A549 (cell line): ENCODE measurements around the gene BCORL1. TPM values are rescaled to one million over a fixed set of nuclear protein-coding genes. Genes with fewer than 3 reads are reported as not detected.

Experiments
- ATAC-seq, 2 experiments: fragments of 200-7000 bp in 1 of 2; fragments of >200 bp in 1 of 2; cut with Nextera tagmentation in 1 of 2; cut with Tn5 transposase in 1 of 2; 3 replicates each; pipeline versions ENCODE4 v1.8.0 to v1.9.1; 2018 to 2020; ENCODE audit warnings: mild to moderate bottlenecking in 1 of 2, moderate library complexity in 1 of 2
- CTCF ChIA-PET: fragments of 300-600 bp; sonication (Branson Sonifier 250); formaldehyde crosslinking; extraction: SDS; loops from one replicate; lab custom pipeline; 2021; ENCODE audit warnings: antibody characterized with exemption, inconsistent platforms; lab: Yijun Ruan, JAX
- POLR2A ChIA-PET: fragments of 350-600 bp; formaldehyde crosslinking; extraction: SDS; loops from one replicate; lab custom pipeline; 2021; ENCODE audit warnings: antibody characterized with exemption, inconsistent platforms; lab: Yijun Ruan, JAX
- DNase-seq, 2 experiments: peaks; one replicate each; pipeline versions ENCODE4 v3.0.0 to v3.0.0-alpha.2; 2011 to 2016; ENCODE audit warnings: low read depth in 1 of 2, low spot score in 1 of 2
- FAIRE-seq: peaks from 2 replicates; lab custom pipeline; 2011; peaks lifted over from hg19 to GRCh38; lab: Jason Lieb, UNC
- H3K27ac ChIP-seq, 2 experiments: fragments of >200 bp; sonication (Bioruptor Twin); formaldehyde crosslinking; 3 replicates each; pipeline ENCODE4 v1.5.1; 2016 to 2017
- H3K4me1 ChIP-seq: fragments of >200 bp; sonication (Bioruptor Twin); formaldehyde crosslinking; 3 replicates; pipeline ENCODE4 v1.6.1; 2016
- H3K4me2 ChIP-seq: fragments of >200 bp; sonication (Bioruptor Twin); formaldehyde crosslinking; 3 replicates; pipeline ENCODE4 v1.6.1; 2016
- H3K4me3 ChIP-seq: fragments of >200 bp; sonication (Bioruptor Twin); formaldehyde crosslinking; 3 replicates; pipeline ENCODE4 v1.5.1; 2016
- H3K9me3 ChIP-seq: fragments of >200 bp; sonication (Bioruptor Twin); formaldehyde crosslinking; 3 replicates; pipeline ENCODE4 v1.6.1; 2016
- EHF ChIP-seq: fragments of 250-450 bp; sonication (Bioruptor Pico); IDR thresholded peaks from 2 replicates; pipeline ENCODE4 v1.5.0; 2020; ENCODE audit warnings: mild to moderate bottlenecking
- EP300 ChIP-seq, 2 experiments: fragments of >200 bp; sonication (Bioruptor Twin); formaldehyde crosslinking; IDR thresholded peaks; 2 replicates in 1 of 2; 3 replicates in 1 of 2; pipeline ENCODE4 v1.6.1; 2016 to 2017
- ESRRA ChIP-seq: fragments of 150-350 bp; IDR thresholded peaks from 2 replicates; pipeline ENCODE4 v1.6.1; 2014; ENCODE audit warnings: mild to moderate bottlenecking, low read length, borderline replicate concordance
- FOSL2 ChIP-seq, 2 experiments: fragments of 450-650 bp in 1 of 2; fragments of >200 bp in 1 of 2; sonication (Bioruptor Twin) in 1 of 2; formaldehyde crosslinking; IDR thresholded peaks; 2 replicates each; pipeline versions ENCODE4 v1.5.0 to v1.6.1; 2016 to 2020; ENCODE audit warnings: mild to moderate bottlenecking in 1 of 2, moderate library complexity in 1 of 2
- GATA3 ChIP-seq: IDR thresholded peaks from 2 replicates; pipeline ENCODE4 v1.6.1; 2012; ENCODE audit warnings: borderline replicate concordance
- HDAC2 ChIP-seq: fragments of 200-600 bp; sonication (generic); IDR thresholded peaks from 2 replicates; pipeline ENCODE4 v1.6.1; 2016
- KDM1A ChIP-seq: fragments of 200-600 bp; sonication (generic); IDR thresholded peaks from 2 replicates; pipeline ENCODE4 v1.6.1; 2016; ENCODE audit warnings: low read depth, mild to moderate bottlenecking
- MAFK ChIP-seq: fragments of 450-650 bp; IDR thresholded peaks from 2 replicates; pipeline ENCODE4 v1.6.1; 2014; ENCODE audit not compliant: partially characterized antibody
- NR3C1 ChIP-seq: fragments of >200 bp; sonication (Bioruptor Twin); formaldehyde crosslinking; IDR thresholded peaks from 3 replicates; pipeline ENCODE4 v1.6.1; 2017
- PHF8 ChIP-seq: fragments of 200-600 bp; sonication (generic); IDR thresholded peaks from 2 replicates; pipeline ENCODE4 v1.6.1; 2016; ENCODE audit warnings: low read depth, mild to moderate bottlenecking, antibody characterized with exemption, moderate library complexity, borderline replicate concordance
- RCOR1 ChIP-seq: fragments of 150-350 bp; IDR thresholded peaks from 2 replicates; pipeline ENCODE4 v1.6.1; 2014; ENCODE audit warnings: antibody characterized with exemption, low read length, low read depth
- RFX5 ChIP-seq: fragments of 450-650 bp; IDR thresholded peaks from 2 replicates; pipeline ENCODE4 v1.7.1; 2014; ENCODE audit warnings: antibody characterized with exemption, mild to moderate bottlenecking, moderate library complexity
- SREBF2 ChIP-seq: fragments of 450-650 bp; IDR thresholded peaks from 2 replicates; pipeline ENCODE4 v1.6.1; 2014; ENCODE audit warnings: mild to moderate bottlenecking, moderate library complexity
- TP53 ChIP-seq: fragments of 250-450 bp; sonication (Bioruptor Pico); IDR thresholded peaks from 2 replicates; pipeline ENCODE4 v1.5.0; 2021; ENCODE audit warnings: mild to moderate bottlenecking, moderate library complexity
- ZNF302 ChIP-seq: fragments of 250-450 bp; sonication (Bioruptor Pico); IDR thresholded peaks from 2 replicates; pipeline ENCODE4 v1.9.0; 2021; ENCODE audit warnings: inconsistent platforms, mild to moderate bottlenecking, moderate library complexity
- ZSCAN20 ChIP-seq: fragments of 250-450 bp; sonication (Bioruptor Pico); IDR thresholded peaks from 2 replicates; pipeline ENCODE4 v1.8.0; 2022; ENCODE audit warnings: mild to moderate bottlenecking, moderate library complexity
- WGBS: methylation state at CpG from one replicate; pipeline ENCODE4 v1.1.6; 2017; ENCODE audit errors: missing lambda C conversion rate; 5-methylcytosine and 5-hydroxymethylcytosine counted together
- polyA plus RNA-seq, 4 experiments: library from polyadenylated mRNA; depleted of rRNA in 3 of 4; stranded (reverse); fragments of >200 nt; fragmentation: RNase III in 1 of 4; extraction: RNeasy Plus Mini Kit Qiagen cat#74134 plus additional on column Dnase treatment in 1 of 4; gene quantifications; 2 replicates in 3 of 4; 3 replicates in 1 of 4; pipeline ENCODE4 v1.2.3, GENCODE V29; 2011 to 2017
- TF ChIP-seq, protein P1 (sequence below): IDR thresholded peaks from 2 replicates; pipeline ENCODE4 v1.6.1; 2012
- TF ChIP-seq, protein P2 (sequence below): IDR thresholded peaks from 2 replicates; pipeline ENCODE4 v1.6.1; 2012
- TF ChIP-seq, protein P3 (sequence below): fragments of 150-350 bp; IDR thresholded peaks from 2 replicates; pipeline ENCODE4 v1.6.1; 2014; ENCODE audit warnings: low read depth, mild to moderate bottlenecking, low read length

Gene BCORL1
- polyA plus RNA-seq, 2 of the 4 experiments (the other 2 are of a cell fraction) = 1.4 to 6.1 TPM

DNA sequence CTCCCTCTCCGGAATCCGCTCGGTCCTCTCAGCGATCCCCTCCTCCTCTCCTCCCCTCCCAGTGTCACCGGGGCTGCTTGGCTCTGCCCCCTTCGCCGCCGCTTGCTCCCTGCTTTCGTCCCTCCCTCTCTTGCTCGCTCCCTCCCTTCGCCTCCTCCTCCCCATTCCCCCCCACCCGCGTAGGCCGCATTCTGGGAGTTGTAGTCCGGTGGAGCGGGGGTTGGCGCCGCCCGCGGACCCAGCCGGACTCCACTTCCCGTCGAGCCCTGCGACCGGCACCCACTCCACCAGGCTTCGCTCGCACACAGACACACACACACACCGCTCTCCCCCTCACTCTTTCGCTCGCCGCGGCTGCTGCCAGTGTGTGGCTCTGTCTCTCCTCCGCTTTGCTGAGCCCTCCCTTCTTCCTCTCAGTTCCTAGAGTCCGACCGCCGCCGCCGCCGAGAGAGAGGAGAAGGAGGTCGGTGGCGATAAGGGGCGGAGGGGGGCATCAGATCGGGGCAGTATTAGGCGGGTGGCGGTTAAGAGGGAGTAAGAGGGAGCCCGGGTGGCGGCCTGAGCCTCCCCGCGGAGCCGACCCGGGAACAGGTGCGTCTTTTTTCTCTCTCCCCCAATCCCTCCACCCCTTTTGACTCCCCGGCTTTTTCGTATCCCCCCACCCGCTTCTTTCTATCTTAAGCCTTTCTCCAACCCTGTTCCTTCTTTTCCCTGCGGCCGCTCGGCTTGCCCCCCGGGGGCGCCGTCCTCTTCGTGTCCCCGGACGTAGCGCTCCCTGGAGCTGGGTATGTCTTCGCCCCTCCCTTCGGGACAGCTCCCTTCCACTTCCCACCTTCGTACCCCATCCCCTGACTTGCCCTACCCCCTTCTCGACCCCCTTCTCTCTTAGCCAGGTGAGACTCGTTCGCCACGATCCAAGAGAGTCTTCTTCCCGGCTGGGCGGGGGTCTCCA is at the start of gene BCORL1 (continued):
- TF ChIP-seq, protein P1, sequence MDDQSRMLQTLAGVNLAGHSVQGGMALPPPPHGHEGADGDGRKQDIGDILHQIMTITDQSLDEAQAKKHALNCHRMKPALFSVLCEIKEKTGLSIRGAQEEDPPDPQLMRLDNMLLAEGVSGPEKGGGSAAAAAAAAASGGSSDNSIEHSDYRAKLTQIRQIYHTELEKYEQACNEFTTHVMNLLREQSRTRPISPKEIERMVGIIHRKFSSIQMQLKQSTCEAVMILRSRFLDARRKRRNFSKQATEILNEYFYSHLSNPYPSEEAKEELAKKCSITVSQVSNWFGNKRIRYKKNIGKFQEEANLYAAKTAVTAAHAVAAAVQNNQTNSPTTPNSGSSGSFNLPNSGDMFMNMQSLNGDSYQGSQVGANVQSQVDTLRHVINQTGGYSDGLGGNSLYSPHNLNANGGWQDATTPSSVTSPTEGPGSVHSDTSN = no peak
- TF ChIP-seq MAFK (no peak), ESRRA (no peak), GATA3 (no peak), ZNF302 (CRISPR knock-in tag) (no peak)

DNA sequence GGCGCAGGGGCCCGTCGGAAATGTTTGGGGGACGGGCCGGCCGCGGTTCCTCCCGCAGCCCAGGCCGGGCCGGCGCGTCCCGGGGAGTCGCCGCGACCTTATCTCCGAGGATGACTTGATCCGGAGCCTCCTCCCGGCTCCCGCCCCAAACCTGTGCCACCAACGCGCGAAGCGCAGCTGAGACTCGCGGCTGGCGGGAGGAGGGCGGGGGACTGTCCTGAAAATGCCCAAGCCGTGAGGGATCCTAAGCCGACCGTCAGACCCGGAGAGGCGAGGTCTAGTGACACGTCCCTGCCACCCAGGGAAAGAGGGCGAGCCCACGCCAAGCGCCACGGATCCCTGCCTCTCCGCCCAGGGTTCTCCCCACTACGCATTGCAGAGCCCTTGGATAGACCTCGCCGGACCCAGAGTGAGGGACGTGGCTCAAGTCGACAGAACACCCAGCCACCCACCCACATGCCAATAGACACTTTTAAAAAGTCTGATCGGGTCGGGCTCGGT is 49.6 kb upstream of the BCORL1 start:
- no peaks in the 10 kb centered on the region for H3K9me3 ChIP-seq
- H3K4me3 ChIP-seq = peak overlapping the region; percentile 82
- TF ChIP-seq PHF8 = no peak
- TF ChIP-seq, protein P2, sequence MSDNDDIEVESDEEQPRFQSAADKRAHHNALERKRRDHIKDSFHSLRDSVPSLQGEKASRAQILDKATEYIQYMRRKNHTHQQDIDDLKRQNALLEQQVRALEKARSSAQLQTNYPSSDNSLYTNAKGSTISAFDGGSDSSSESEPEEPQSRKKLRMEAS = 0 out of 2 replicates have a peak, but pooled peaks have one; percentile 9
- H3K4me2 ChIP-seq = peak overlapping the region; percentile 93
- CTCF ChIA-PET = interaction anchor here (1.2 to 1.9 kb wide), 2 partner anchors 95 to 128 kb away, joined by 7 to 8 read pairs; no protein-coding TSS in a partner anchor
- H3K27ac ChIP-seq = peak overlapping the region; percentile 92 to 100
- POLR2A ChIA-PET = no interaction called here
- no peak for FAIRE-seq
- ATAC-seq = peak; percentile 0 to 20; a peak in 4 of 6 replicates
- no CpG with 5 or more reads among the region's 47 CpGs for WGBS
- DNase-seq = peak; percentile 38 to 44
- peaks cover 8% of the 10 kb centered on the region; the same call in 1 of the 3 replicates for H3K4me1 ChIP-seq

DNA sequence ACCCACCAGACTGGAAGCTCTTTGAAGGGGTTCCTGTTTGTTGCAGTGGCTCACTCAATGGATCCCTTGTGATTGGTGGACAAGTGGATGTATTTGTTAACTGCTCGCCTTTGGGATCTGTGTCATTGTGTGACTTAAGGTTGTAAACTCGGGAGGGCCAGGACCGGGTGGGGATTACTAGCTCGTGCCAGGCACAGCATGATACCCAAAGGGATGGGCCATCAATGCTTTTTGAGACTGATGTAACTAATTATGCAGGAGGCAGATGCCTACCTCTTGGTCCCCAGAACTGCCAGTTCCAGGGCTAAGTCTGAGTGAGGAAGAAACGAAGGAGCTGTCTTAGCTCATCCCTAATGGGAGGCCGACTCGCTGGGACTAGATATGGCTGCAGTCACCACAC is 48.7 kb upstream of the BCORL1 start:
- Histone ChIP-seq H3K4me3 (no peak overlapping the region), H3K27ac (no peak overlapping the region), H3K4me2 (no peak overlapping the region), H3K4me1 (peaks cover 8% of the 10 kb centered on the region; the same call in 1 of the 3 replicates), H3K9me3 (no peaks in the 10 kb centered on the region)
- no peak for DNase-seq
- TF ChIP-seq, protein P3, sequence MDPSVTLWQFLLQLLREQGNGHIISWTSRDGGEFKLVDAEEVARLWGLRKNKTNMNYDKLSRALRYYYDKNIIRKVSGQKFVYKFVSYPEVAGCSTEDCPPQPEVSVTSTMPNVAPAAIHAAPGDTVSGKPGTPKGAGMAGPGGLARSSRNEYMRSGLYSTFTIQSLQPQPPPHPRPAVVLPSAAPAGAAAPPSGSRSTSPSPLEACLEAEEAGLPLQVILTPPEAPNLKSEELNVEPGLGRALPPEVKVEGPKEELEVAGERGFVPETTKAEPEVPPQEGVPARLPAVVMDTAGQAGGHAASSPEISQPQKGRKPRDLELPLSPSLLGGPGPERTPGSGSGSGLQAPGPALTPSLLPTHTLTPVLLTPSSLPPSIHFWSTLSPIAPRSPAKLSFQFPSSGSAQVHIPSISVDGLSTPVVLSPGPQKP = no peak
- no peak for TF ChIP-seq HDAC2
- no peak for TF ChIP-seq FOSL2 (IDR thresholded peaks at IDR 0.05)
- no peak for TF ChIP-seq FOSL2 (CRISPR knock-in tag; IDR thresholded peaks at IDR 0.05)
- no peak for TF ChIP-seq NR3C1
- no peak for TF ChIP-seq SREBF2
- TF ChIP-seq ZSCAN20 (CRISPR knock-in tag) = no peak
- no peak for TF ChIP-seq RCOR1
- TF ChIP-seq EP300 (IDR thresholded peaks at IDR 0.05) = no peak
- TF ChIP-seq RFX5 = no peak
- TF ChIP-seq KDM1A = no peak
- TF ChIP-seq EHF (CRISPR knock-in tag) = no peak
- TF ChIP-seq, protein P2 = no peak
- no peak for TF ChIP-seq TP53 (CRISPR knock-in tag)
- POLR2A ChIA-PET = no interaction called here
- no peak for FAIRE-seq
- WGBS = 77% methylated on average over 7 of the region's 7 CpGs
- ATAC-seq = no peak
- CTCF ChIA-PET = interaction anchor here (0.5 to 1.9 kb wide), 3 partner anchors 94 to 188 kb away, joined by 3 to 8 read pairs (median 7); no protein-coding TSS in a partner anchor
